ENCODE measurements around the gene GUCA2A. TPM values are rescaled to one million over a fixed set of nuclear protein-coding genes. Genes with fewer than 3 reads are reported as not detected.

GUCA2A gene
- total and polyA plus RNA-seq, 2 donors, result 0.57 to 3.2 TPM

- peaks cover 26 to 27% of the 10 kb centered on the region in 2 donors for H3K36me3 ChIP-seq (ENCODE audit: control insufficient read depth in 2 of 2, insufficient read depth in 2 of 2, low read length in 1 of 2)
- no peak overlapping the region for H3K4me3 ChIP-seq (ENCODE audit: low read length in 2 of 2)
- H3K27me3 ChIP-seq (ENCODE audit: control insufficient read depth in 2 of 2, insufficient read depth in 1 of 2, low read length in 1 of 2), result no peaks in the 10 kb centered on the region
- no peak for DNase-seq (ENCODE audit: low read depth in 6 of 9, low spot score in 9 of 9)
- H3K4me1 ChIP-seq (ENCODE audit: control insufficient read depth in 2 of 2, insufficient read depth in 2 of 2, low read length in 2 of 2), result peaks cover 0 to 17% of the 10 kb centered on the region in 2 donors
- peak overlapping the region in 1 of 2 donors; percentile 26 for H3K27ac ChIP-seq (ENCODE audit: low read depth in 1 of 2, low read length in 1 of 2)
- WGBS, result 90% methylated on average over 4 of the region's 4 CpGs
- no peaks in the 10 kb centered on the region for H3K9me3 ChIP-seq (ENCODE audit: control insufficient read depth in 2 of 2, insufficient read depth in 1 of 2, low read length in 1 of 2)
These were observed 15.4 kb upstream of the GUCA2A start for GRCh38 chr1:42179900-42180329.

- peaks cover 0 to 17% of the 10 kb centered on the region in 2 donors for H3K4me1 ChIP-seq (ENCODE audit: control insufficient read depth in 2 of 2, insufficient read depth in 2 of 2, low read length in 2 of 2)
- H3K4me3 ChIP-seq (ENCODE audit: low read length in 2 of 2), result no peak overlapping the region
- H3K27me3 ChIP-seq (ENCODE audit: control insufficient read depth in 2 of 2, insufficient read depth in 1 of 2, low read length in 1 of 2), result no peaks in the 10 kb centered on the region
- H3K9me3 ChIP-seq (ENCODE audit: control insufficient read depth in 2 of 2, insufficient read depth in 1 of 2, low read length in 1 of 2), result no peaks in the 10 kb centered on the region
- peaks cover 21 to 25% of the 10 kb centered on the region in 2 donors for H3K36me3 ChIP-seq (ENCODE audit: control insufficient read depth in 2 of 2, insufficient read depth in 2 of 2, low read length in 1 of 2)
- H3K27ac ChIP-seq (ENCODE audit: low read depth in 1 of 2, low read length in 1 of 2), result no peak overlapping the region
- DNase-seq (ENCODE audit: low read depth in 6 of 9, low spot score in 9 of 9), result peak in 1 of 9 donors; percentile 37
- 11% methylated on average over 2 of the region's 2 CpGs for WGBS
These were observed 14.7 kb upstream of the GUCA2A start for GRCh38 chr1:42179275-42179674.

GRCh38 chr1:42178249-42178648 is 13.7 kb upstream of the GUCA2A start:
- H3K36me3 ChIP-seq (ENCODE audit: control insufficient read depth in 2 of 2, insufficient read depth in 2 of 2, low read length in 1 of 2), result peaks cover 21 to 25% of the 10 kb centered on the region in 2 donors
- no peak overlapping the region for H3K27ac ChIP-seq (ENCODE audit: low read depth in 1 of 2, low read length in 1 of 2)
- WGBS, result 96% methylated on average over 3 of the region's 3 CpGs
- H3K4me3 ChIP-seq (ENCODE audit: low read length in 2 of 2), result no peak overlapping the region
- H3K4me1 ChIP-seq (ENCODE audit: control insufficient read depth in 2 of 2, insufficient read depth in 2 of 2, low read length in 2 of 2), result peaks cover 0 to 20% of the 10 kb centered on the region in 2 donors
- H3K27me3 ChIP-seq (ENCODE audit: control insufficient read depth in 2 of 2, insufficient read depth in 1 of 2, low read length in 1 of 2), result no peaks in the 10 kb centered on the region
- DNase-seq (ENCODE audit: low read depth in 6 of 9, low spot score in 9 of 9), result no peak
- H3K9me3 ChIP-seq (ENCODE audit: control insufficient read depth in 2 of 2, insufficient read depth in 1 of 2, low read length in 1 of 2), result no peaks in the 10 kb centered on the region

- H3K4me1 ChIP-seq (ENCODE audit: control insufficient read depth in 2 of 2, insufficient read depth in 2 of 2, low read length in 2 of 2), result peaks cover 0 to 26% of the 10 kb centered on the region in 2 donors
- WGBS, result 96% methylated on average over 6 of the region's 6 CpGs
- no peaks in the 10 kb centered on the region for H3K27me3 ChIP-seq (ENCODE audit: control insufficient read depth in 2 of 2, insufficient read depth in 1 of 2, low read length in 1 of 2)
- no peak for DNase-seq (ENCODE audit: low read depth in 6 of 9, low spot score in 9 of 9)
- no peaks in the 10 kb centered on the region for H3K9me3 ChIP-seq (ENCODE audit: control insufficient read depth in 2 of 2, insufficient read depth in 1 of 2, low read length in 1 of 2)
- H3K4me3 ChIP-seq (ENCODE audit: low read length in 2 of 2), result no peak overlapping the region
- H3K36me3 ChIP-seq (ENCODE audit: control insufficient read depth in 2 of 2, insufficient read depth in 2 of 2, low read length in 1 of 2), result peaks cover 19 to 21% of the 10 kb centered on the region in 2 donors
- H3K27ac ChIP-seq (ENCODE audit: low read depth in 1 of 2, low read length in 1 of 2), result no peak overlapping the region
These were observed 13.0 kb upstream of the GUCA2A start for GRCh38 chr1:42177541-42177981.

- no peaks in the 10 kb centered on the region for H3K9me3 ChIP-seq (ENCODE audit: control insufficient read depth in 2 of 2, insufficient read depth in 1 of 2, low read length in 1 of 2)
- H3K4me1 ChIP-seq (ENCODE audit: control insufficient read depth in 2 of 2, insufficient read depth in 2 of 2, low read length in 2 of 2), result peaks cover 0 to 26% of the 10 kb centered on the region in 2 donors
- H3K27ac ChIP-seq (ENCODE audit: low read depth in 1 of 2, low read length in 1 of 2), result no peak overlapping the region
- peak in 6 of 9 donors; percentile 26 to 61 (median 32) for DNase-seq (ENCODE audit: low read depth in 6 of 9, low spot score in 9 of 9)
- H3K27me3 ChIP-seq (ENCODE audit: control insufficient read depth in 2 of 2, insufficient read depth in 1 of 2, low read length in 1 of 2), result no peaks in the 10 kb centered on the region
- H3K4me3 ChIP-seq (ENCODE audit: low read length in 2 of 2), result no peak overlapping the region
- 91% methylated on average over 4 of the region's 4 CpGs for WGBS
- H3K36me3 ChIP-seq (ENCODE audit: control insufficient read depth in 2 of 2, insufficient read depth in 2 of 2, low read length in 1 of 2), result peaks cover 16 to 18% of the 10 kb centered on the region in 2 donors
These were observed 12.5 kb upstream of the GUCA2A start for GRCh38 chr1:42176902-42177519.

- DNase-seq (ENCODE audit: low read depth in 6 of 9, low spot score in 9 of 9), result no peak
- peaks cover 0 to 33% of the 10 kb centered on the region in 2 donors for H3K4me1 ChIP-seq (ENCODE audit: control insufficient read depth in 2 of 2, insufficient read depth in 2 of 2, low read length in 2 of 2)
These were observed 10.9 kb upstream of the GUCA2A start for GRCh38 chr1:42175314-42176054.

GRCh38 chr1:42173961-42174735 is 9.6 kb upstream of the GUCA2A start:
- Histone ChIP-seq H3K27me3 (ENCODE audit: control insufficient read depth in 2 of 2, insufficient read depth in 1 of 2, low read length in 1 of 2) (no peaks in the 10 kb centered on the region), H3K4me1 (ENCODE audit: control insufficient read depth in 2 of 2, insufficient read depth in 2 of 2, low read length in 2 of 2) (peaks cover 0 to 22% of the 10 kb centered on the region in 2 donors), H3K27ac (ENCODE audit: low read depth in 1 of 2, low read length in 1 of 2) (no peak overlapping the region), H3K36me3 (ENCODE audit: control insufficient read depth in 2 of 2, insufficient read depth in 2 of 2, low read length in 1 of 2) (peaks cover 0 to 3% of the 10 kb centered on the region in 2 donors), H3K4me3 (ENCODE audit: low read length in 2 of 2) (no peak overlapping the region), H3K9me3 (ENCODE audit: control insufficient read depth in 2 of 2, insufficient read depth in 1 of 2, low read length in 1 of 2) (no peaks in the 10 kb centered on the region)
- 94% methylated on average over 8 of the region's 8 CpGs for WGBS
- DNase-seq (ENCODE audit: low read depth in 6 of 9, low spot score in 9 of 9), result peak in 1 of 9 donors; percentile 25

More at GRCh38 chr1:42175314-42176054, 10.9 kb upstream of the GUCA2A start:
- WGBS, result 98% methylated on average over 7 of the region's 7 CpGs
- peaks cover 4 to 12% of the 10 kb centered on the region in 2 donors for H3K36me3 ChIP-seq (ENCODE audit: control insufficient read depth in 2 of 2, insufficient read depth in 2 of 2, low read length in 1 of 2)
- no peak overlapping the region for H3K27ac ChIP-seq (ENCODE audit: low read depth in 1 of 2, low read length in 1 of 2)
- no peak overlapping the region for H3K4me3 ChIP-seq (ENCODE audit: low read length in 2 of 2)
- no peaks in the 10 kb centered on the region for H3K27me3 ChIP-seq (ENCODE audit: control insufficient read depth in 2 of 2, insufficient read depth in 1 of 2, low read length in 1 of 2)
- H3K9me3 ChIP-seq (ENCODE audit: control insufficient read depth in 2 of 2, insufficient read depth in 1 of 2, low read length in 1 of 2), result no peaks in the 10 kb centered on the region

GRCh38 chr1:42173155-42173933 is 8.8 kb upstream of the GUCA2A start:
- H3K27me3 ChIP-seq (ENCODE audit: control insufficient read depth in 2 of 2, insufficient read depth in 1 of 2, low read length in 1 of 2), result no peaks in the 10 kb centered on the region
- WGBS, result 54% methylated on average over 9 of the region's 9 CpGs
- no peak overlapping the region for H3K4me3 ChIP-seq (ENCODE audit: low read length in 2 of 2)
- peaks cover 0 to 22% of the 10 kb centered on the region in 2 donors for H3K4me1 ChIP-seq (ENCODE audit: control insufficient read depth in 2 of 2, insufficient read depth in 2 of 2, low read length in 2 of 2)
- no peak overlapping the region for H3K27ac ChIP-seq (ENCODE audit: low read depth in 1 of 2, low read length in 1 of 2)
- peak in 6 of 9 donors; percentile 15 to 71 (median 41) for DNase-seq (ENCODE audit: low read depth in 6 of 9, low spot score in 9 of 9)
- peaks cover 0 to 2% of the 10 kb centered on the region in 2 donors for H3K36me3 ChIP-seq (ENCODE audit: control insufficient read depth in 2 of 2, insufficient read depth in 2 of 2, low read length in 1 of 2)
- H3K9me3 ChIP-seq (ENCODE audit: control insufficient read depth in 2 of 2, insufficient read depth in 1 of 2, low read length in 1 of 2), result no peaks in the 10 kb centered on the region

Data from thymus (tissue), 11 donors.